Urinary bladder (tissue), 4 donors: ENCODE results near the gene RPTOR. TPM values are rescaled to one million over a fixed set of nuclear protein-coding genes. Genes with fewer than 3 reads are reported as not detected.

Experiments used
- DNase-seq: peaks from one replicate; pipeline ENCODE4 v3.0.0-alpha.2; 2015; ENCODE audit errors: extremely low spot score
- H3K27ac ChIP-seq: one replicate; pipeline ENCODE4 v1.5.1; 2013; ENCODE audit warnings: low read depth, mild to moderate bottlenecking, moderate library complexity
- H3K36me3 ChIP-seq: one replicate; pipeline ENCODE4 v1.6.1; 2013; ENCODE audit warnings: mild to moderate bottlenecking, moderate library complexity; ENCODE audit not compliant: insufficient read depth
- H3K4me1 ChIP-seq: one replicate; pipeline ENCODE4 v1.6.1; 2013; ENCODE audit warnings: mild to moderate bottlenecking, moderate library complexity; ENCODE audit not compliant: insufficient read depth
- H3K4me3 ChIP-seq: one replicate; pipeline ENCODE4 v1.5.1; 2013; ENCODE audit warnings: low read depth, low read length
- WGBS: extraction: QIAGEN DNeasy Blood & Tissue Kit; methylation state at CpG from one replicate; pipeline ENCODE4 v1.1.7; 2013; 5-methylcytosine and 5-hydroxymethylcytosine counted together
- polyA plus RNA-seq: library from polyadenylated mRNA; stranded (reverse); fragments of 200-250 nt; gene quantifications from one replicate; pipeline ENCODE4 v1.2.3, GENCODE V29; 2013
- total RNA-seq: library from RNA; depleted of rRNA; stranded (reverse); fragments of >200 nt; gene quantifications from one replicate; pipeline ENCODE4 v1.2.3, GENCODE V29; 2014
- donor health status: healthy with polysubstance abuse.
- donor health status: healthy.

RPTOR gene
- total and polyA plus RNA-seq, 2 donors, result 23.5 to 54.1 TPM

GRCh38 chr17:80662557-80662956, 117.9 kb downstream of the RPTOR start:
- WGBS, result 83% methylated on average over 6 of the region's 6 CpGs
- no peak for DNase-seq
- H3K4me3 ChIP-seq, result no peak overlapping the region
- H3K27ac ChIP-seq, result no peak overlapping the region
- no peaks in the 10 kb centered on the region for H3K36me3 ChIP-seq
- no peaks in the 10 kb centered on the region for H3K4me1 ChIP-seq

GRCh38 chr17:80663781-80664206, 119.2 kb downstream of the RPTOR start:
- H3K4me1 ChIP-seq, result no peaks in the 10 kb centered on the region
- no peak overlapping the region for H3K27ac ChIP-seq
- H3K4me3 ChIP-seq, result no peak overlapping the region
- H3K36me3 ChIP-seq, result no peaks in the 10 kb centered on the region
- no peak for DNase-seq
- WGBS, result 51% methylated on average over 11 of the region's 11 CpGs

- 29% methylated on average over 7 of the region's 7 CpGs for WGBS
- DNase-seq, result no peak
These were observed 119.7 kb downstream of the RPTOR start for GRCh38 chr17:80664217-80664790.

GRCh38 chr17:80665792-80666191, 121.2 kb downstream of the RPTOR start:
- H3K4me1 ChIP-seq, result no peaks in the 10 kb centered on the region
- no peak for DNase-seq
- no peaks in the 10 kb centered on the region for H3K36me3 ChIP-seq
- H3K27ac ChIP-seq, result no peak overlapping the region
- H3K4me3 ChIP-seq, result no peak overlapping the region
- 83% methylated on average over 11 of the region's 11 CpGs for WGBS

More at GRCh38 chr17:80664217-80664790, 119.7 kb downstream of the RPTOR start:
- Histone ChIP-seq H3K27ac (no peak overlapping the region), H3K36me3 (no peaks in the 10 kb centered on the region), H3K4me3 (no peak overlapping the region), H3K4me1 (no peaks in the 10 kb centered on the region)

- no peak for DNase-seq
- no peak overlapping the region for H3K27ac ChIP-seq
- H3K4me1 ChIP-seq, result no peaks in the 10 kb centered on the region
- WGBS, result 96% methylated on average over 12 of the region's 12 CpGs
- H3K36me3 ChIP-seq, result no peaks in the 10 kb centered on the region
- H3K4me3 ChIP-seq, result no peak overlapping the region
These were observed 122.2 kb downstream of the RPTOR start for GRCh38 chr17:80666867-80667266.

GRCh38 chr17:80667462-80668277, 123.0 kb downstream of the RPTOR start:
- DNase-seq, result no peak

GRCh38 chr17:80668375-80669148, 123.9 kb downstream of the RPTOR start:
- Histone ChIP-seq H3K27ac (no peak overlapping the region), H3K36me3 (no peaks in the 10 kb centered on the region), H3K4me3 (no peak overlapping the region), H3K4me1 (no peaks in the 10 kb centered on the region)
- DNase-seq, result no peak
- WGBS, result 91% methylated on average over 20 of the region's 20 CpGs

More at GRCh38 chr17:80667462-80668277, 123.0 kb downstream of the RPTOR start:
- 88% methylated on average over 12 of the region's 12 CpGs for WGBS
- H3K27ac ChIP-seq, result no peak overlapping the region
- no peaks in the 10 kb centered on the region for H3K4me1 ChIP-seq
- H3K36me3 ChIP-seq, result no peaks in the 10 kb centered on the region
- no peak overlapping the region for H3K4me3 ChIP-seq

- no peak for DNase-seq
- Histone ChIP-seq H3K36me3 (no peaks in the 10 kb centered on the region), H3K4me1 (no peaks in the 10 kb centered on the region), H3K4me3 (no peak overlapping the region), H3K27ac (no peak overlapping the region)
- 81% methylated on average over 14 of the region's 14 CpGs for WGBS
These were observed 126.6 kb downstream of the RPTOR start for GRCh38 chr17:80671039-80671824.

GRCh38 chr17:80671825-80672110, 127.1 kb downstream of the RPTOR start:
- Histone ChIP-seq H3K27ac (no peak overlapping the region), H3K4me3 (no peak overlapping the region), H3K4me1 (no peaks in the 10 kb centered on the region), H3K36me3 (no peaks in the 10 kb centered on the region)
- no peak for DNase-seq
- WGBS, result 82% methylated on average over 5 of the region's 5 CpGs

- Histone ChIP-seq H3K4me1 (no peaks in the 10 kb centered on the region), H3K27ac (no peak overlapping the region), H3K36me3 (no peaks in the 10 kb centered on the region), H3K4me3 (no peak overlapping the region)
- 73% methylated on average over 14 of the region's 14 CpGs for WGBS
- no peak for DNase-seq
These were observed 128.7 kb downstream of the RPTOR start for GRCh38 chr17:80673152-80673920.

- Histone ChIP-seq H3K4me3 (no peak overlapping the region), H3K27ac (no peak overlapping the region), H3K36me3 (no peaks in the 10 kb centered on the region), H3K4me1 (no peaks in the 10 kb centered on the region)
- DNase-seq, result no peak
- 92% methylated on average over 19 of the region's 19 CpGs for WGBS
These were observed 130.9 kb downstream of the RPTOR start for GRCh38 chr17:80675438-80676095.

- H3K36me3 ChIP-seq, result no peaks in the 10 kb centered on the region
- no peaks in the 10 kb centered on the region for H3K4me1 ChIP-seq
- no peak overlapping the region for H3K4me3 ChIP-seq
- no peak overlapping the region for H3K27ac ChIP-seq
- DNase-seq, result no peak
- 98% methylated on average over 7 of the region's 7 CpGs for WGBS
These were observed 131.4 kb downstream of the RPTOR start for GRCh38 chr17:80676096-80676466.
